ENCODE data around the gene SH3BGRL.

Gene SH3BGRL

GRCh38 chrX:81263059-81263458, 61.2 kb downstream of the SH3BGRL start:
- in situ Hi-C loops (cut with MboI; ENCODE audit: low pct_unique_long_range_greater_than_20kb, low sequenced_read_pairs, unreplicated experiment): no loop called here

GRCh38 chrX:81278616-81279015, 76.7 kb downstream of the SH3BGRL start:
- in situ Hi-C loops (cut with MboI; ENCODE audit: low pct_unique_long_range_greater_than_20kb, low sequenced_read_pairs, unreplicated experiment): no loop called here
- no peak for DNase-seq (ENCODE audit: low spot score)
- no peak for TF ChIP-seq CTCF (IDR thresholded peaks at IDR 0.05; ENCODE audit: extremely low read depth, insufficient read depth, missing control alignments)

More at GRCh38 chrX:81263059-81263458, 61.2 kb downstream of the SH3BGRL start:
- DNase-seq (ENCODE audit: low spot score): no peak
- no peak for TF ChIP-seq CTCF (IDR thresholded peaks at IDR 0.05; ENCODE audit: extremely low read depth, insufficient read depth, missing control alignments)

- TF ChIP-seq CTCF (IDR thresholded peaks at IDR 0.05; ENCODE audit: extremely low read depth, insufficient read depth, missing control alignments): peak; percentile 9
- in situ Hi-C loops (cut with MboI; ENCODE audit: low pct_unique_long_range_greater_than_20kb, low sequenced_read_pairs, unreplicated experiment): no loop called here
- no peak for DNase-seq (ENCODE audit: low spot score)
Measured at GRCh38 chrX:81280148-81280547, 78.2 kb downstream of the SH3BGRL start.

GRCh38 chrX:81286075-81286474, 84.2 kb downstream of the SH3BGRL start:
- DNase-seq (ENCODE audit: low spot score): no peak
- no peak for TF ChIP-seq CTCF (IDR thresholded peaks at IDR 0.05; ENCODE audit: extremely low read depth, insufficient read depth, missing control alignments)
- in situ Hi-C loops (cut with MboI; ENCODE audit: low pct_unique_long_range_greater_than_20kb, low sequenced_read_pairs, unreplicated experiment): no loop called here

- no peak for TF ChIP-seq CTCF (IDR thresholded peaks at IDR 0.05; ENCODE audit: extremely low read depth, insufficient read depth, missing control alignments)
- DNase-seq (ENCODE audit: low spot score): no peak
- in situ Hi-C loops (cut with MboI; ENCODE audit: low pct_unique_long_range_greater_than_20kb, low sequenced_read_pairs, unreplicated experiment): no loop called here
Measured at GRCh38 chrX:81286608-81287007, 84.7 kb downstream of the SH3BGRL start.

- no peak for TF ChIP-seq CTCF (IDR thresholded peaks at IDR 0.05; ENCODE audit: extremely low read depth, insufficient read depth, missing control alignments)
- in situ Hi-C loops (cut with MboI; ENCODE audit: low pct_unique_long_range_greater_than_20kb, low sequenced_read_pairs, unreplicated experiment): no loop called here
- DNase-seq (ENCODE audit: low spot score): no peak
Measured at GRCh38 chrX:81291996-81292395, 90.1 kb downstream of the SH3BGRL start.

- in situ Hi-C loops (cut with MboI; ENCODE audit: low pct_unique_long_range_greater_than_20kb, low sequenced_read_pairs, unreplicated experiment): no loop called here
- no peak for DNase-seq (ENCODE audit: low spot score)
- no peak for TF ChIP-seq CTCF (IDR thresholded peaks at IDR 0.05; ENCODE audit: extremely low read depth, insufficient read depth, missing control alignments)
Measured at GRCh38 chrX:81294101-81294500, 92.2 kb downstream of the SH3BGRL start.

Measured in GM13977 (cell line).